Measurements from ENCODE around the gene POU2F3. TPM values are rescaled to one million over a fixed set of nuclear protein-coding genes. Genes with fewer than 3 reads are reported as not detected.

The POU2F3 gene
- total and polyA plus RNA-seq, 3 donors from 2014 or later, result 0.16 to 0.49 (median 0.31) TPM

GRCh38 chr11:120283124-120283523, 43.2 kb downstream of the POU2F3 start:
- H3K4me1 ChIP-seq, result no peaks in the 10 kb centered on the region
- no peaks in the 10 kb centered on the region for H3K36me3 ChIP-seq (ENCODE audit: low read depth, missing control alignments)
- no peak for DNase-seq
- 56 to 88% methylated on average over 2 of the region's 2 CpGs for WGBS, 2 donors
- no peak overlapping the region for H3K4me3 ChIP-seq
- no peaks in the 10 kb centered on the region for H3K9me3 ChIP-seq
- no peaks in the 10 kb centered on the region for H3K27me3 ChIP-seq
- no peak overlapping the region for H3K27ac ChIP-seq
- TF ChIP-seq POLR2A (IDR thresholded peaks at IDR 0.05) (no peak), CTCF (IDR thresholded peaks at IDR 0.05) (no peak)
- intact Hi-C loops (cut with DNase I; ENCODE audit: low total_unique reads), result no loop called here

- DNase-seq, result no peak
- TF ChIP-seq POLR2A (IDR thresholded peaks at IDR 0.05) (no peak), CTCF (IDR thresholded peaks at IDR 0.05) (no peak)
- H3K36me3 ChIP-seq (ENCODE audit: low read depth, missing control alignments), result no peaks in the 10 kb centered on the region
- H3K27ac ChIP-seq, result no peak overlapping the region
- H3K27me3 ChIP-seq, result no peaks in the 10 kb centered on the region
- H3K4me1 ChIP-seq, result no peaks in the 10 kb centered on the region
- WGBS, 2 donors, result 95 to 98% methylated on average over 6 of the region's 6 CpGs
- H3K9me3 ChIP-seq, result no peaks in the 10 kb centered on the region
- intact Hi-C loops (cut with DNase I; ENCODE audit: low total_unique reads), result no loop called here
- no peak overlapping the region for H3K4me3 ChIP-seq
These were observed 44.3 kb downstream of the POU2F3 start for GRCh38 chr11:120284272-120284671.

- Histone ChIP-seq H3K36me3 (ENCODE audit: low read depth, missing control alignments) (no peaks in the 10 kb centered on the region), H3K4me1 (no peaks in the 10 kb centered on the region), H3K9me3 (no peaks in the 10 kb centered on the region), H3K27me3 (no peaks in the 10 kb centered on the region), H3K27ac (no peak overlapping the region), H3K4me3 (no peak overlapping the region)
- no peak for DNase-seq
- no peak for TF ChIP-seq POLR2A (IDR thresholded peaks at IDR 0.05)
- no peak for TF ChIP-seq CTCF (IDR thresholded peaks at IDR 0.05)
- intact Hi-C loops (cut with DNase I; ENCODE audit: low total_unique reads), result no loop called here
- 91 to 95% methylated on average over 4 of the region's 4 CpGs for WGBS, 2 donors
These were observed 45.3 kb downstream of the POU2F3 start for GRCh38 chr11:120285256-120285655.

- intact Hi-C loops (cut with DNase I; ENCODE audit: low total_unique reads), result no loop called here
- Histone ChIP-seq H3K4me1 (no peaks in the 10 kb centered on the region), H3K4me3 (no peak overlapping the region), H3K27ac (no peak overlapping the region), H3K27me3 (no peaks in the 10 kb centered on the region), H3K36me3 (ENCODE audit: low read depth, missing control alignments) (no peaks in the 10 kb centered on the region), H3K9me3 (no peaks in the 10 kb centered on the region)
- TF ChIP-seq POLR2A (IDR thresholded peaks at IDR 0.05) (no peak), CTCF (IDR thresholded peaks at IDR 0.05) (no peak)
- 97 to 100% methylated on average over 2 of the region's 2 CpGs for WGBS, 2 donors
- DNase-seq, result no peak
These were observed 48.1 kb downstream of the POU2F3 start for GRCh38 chr11:120288021-120288420.

GRCh38 chr11:120289426-120289825, 49.5 kb downstream of the POU2F3 start:
- H3K27me3 ChIP-seq, result no peaks in the 10 kb centered on the region
- no peak for DNase-seq
- H3K9me3 ChIP-seq, result no peaks in the 10 kb centered on the region
- H3K36me3 ChIP-seq (ENCODE audit: low read depth, missing control alignments), result no peaks in the 10 kb centered on the region
- 47 to 58% methylated on average over 9 of the region's 9 CpGs for WGBS, 2 donors
- TF ChIP-seq POLR2A (IDR thresholded peaks at IDR 0.05) (no peak), CTCF (IDR thresholded peaks at IDR 0.05) (no peak)
- intact Hi-C loops (cut with DNase I; ENCODE audit: low total_unique reads), result no loop called here
- H3K4me1 ChIP-seq, result no peaks in the 10 kb centered on the region
- peak overlapping the region in 1 of 2 donors; percentile 26 for H3K4me3 ChIP-seq
- H3K27ac ChIP-seq, result no peak overlapping the region

Data from testis (tissue), 3 donors.